GM23338 (cell line): Measurements from ENCODE around the gene MOB3B.
"Not testable (repeated sequence)": the region's sequence is repeated elsewhere in the genome, so short reads cannot be mapped to it uniquely, and the experiment has no call there.

Experiments
- CREB1 ChIP-seq: fragments of 250-450 bp; sonication (Bioruptor Pico); IDR thresholded peaks from 2 replicates; pipeline ENCODE4 v1.5.0; 2020; ENCODE audit warnings: low read depth, mild to moderate bottlenecking, moderate library complexity
- CTCF ChIP-seq, 2 experiments: fragments of 200-600 bp in 1 of 2; sonication (generic) in 1 of 2; conservative IDR thresholded peaks; 2 replicates each; pipeline versions ENCODE4 v1.5.1 to v1.6.1; 2016 to 2017; ENCODE audit warnings: antibody characterized with exemption in 2 of 2, low read depth in 2 of 2, mild to moderate bottlenecking in 2 of 2, moderate library complexity in 1 of 2
- ETS1 ChIP-seq: IDR thresholded peaks from 2 replicates; pipeline ENCODE4 v1.6.1; 2016; ENCODE audit warnings: antibody characterized with exemption
- EZH2 ChIP-seq: fragments of 200-600 bp; sonication (generic); IDR thresholded peaks from one replicate; pipeline ENCODE4 v1.8.0; 2017; ENCODE audit warnings: antibody characterized with exemption, mild to moderate bottlenecking, low read depth; ENCODE audit not compliant: unreplicated experiment
- NANOG ChIP-seq: IDR thresholded peaks from 2 replicates; pipeline ENCODE4 v1.6.1; 2016; ENCODE audit warnings: antibody characterized with exemption, borderline replicate concordance

DNA sequence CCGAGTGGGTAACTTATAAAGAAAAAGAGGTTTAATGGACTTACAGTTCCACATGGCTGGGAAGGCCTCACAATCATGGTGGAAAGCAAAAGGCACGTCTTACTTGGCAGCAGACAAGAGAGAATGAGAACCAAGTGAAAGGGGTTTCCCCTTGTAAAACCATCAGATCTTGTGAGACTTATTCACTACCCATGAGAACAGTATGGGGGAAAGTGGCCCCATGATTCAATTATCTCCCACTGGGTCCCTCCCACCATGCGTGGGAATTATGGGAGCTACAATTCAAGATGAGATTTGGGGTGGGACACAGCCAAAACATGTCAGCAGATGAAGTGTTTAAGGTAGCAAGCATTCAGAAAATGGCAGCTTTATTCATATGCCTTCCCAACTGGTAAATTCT lies 81.3 kb downstream of the MOB3B start:
- not testable (repeated sequence) for TF ChIP-seq CTCF (conservative IDR thresholded peaks at IDR 0.05; ENCODE audit: low read depth in 2 of 2); CREB1 (CRISPR knock-in tag); ETS1; NANOG; EZH2
